Heart left ventricle (tissue), 13 donors: Measurements from ENCODE around the gene CLEC16A.

ENCODE experiments used
- POLR2A ChIP-seq, 2 donors: fragments of 450-650 bp; IDR thresholded peaks; one replicate each; pipeline ENCODE4 v1.6.1; 2017; ENCODE audit warnings: antibody characterized with exemption in 2 of 2, mild to moderate bottlenecking in 2 of 2, moderate library complexity in 2 of 2
- TF ChIP-seq, protein P1 (sequence below), 12 donors: fragments of 200-600 bp; sonication (generic) in 4 of 12; IDR thresholded peaks; one replicate each; pipeline versions ENCODE4 v1.5.0 to v1.8.0; 2018 to 2022; ENCODE audit warnings: antibody characterized with exemption in 12 of 12, mild to moderate bottlenecking in 5 of 12
- donor health status: ischemic (EF 13 %, LVEDD 7.1; RV severe dilation, severe dysfunction).
- donor health status: DM: no; HTN: yes; CAD: no.
- donor health status: DM: no; HTN: no; CAD: no.
- donor health status: ischemic (EF 25% LVEDD 6.9; RV normal size, moderate dysfunction).
- donor health status: ischemic (EF 25% LVEDD 5.7; RV mildly dilated, moderate dysfunction).
- donor health status: ischemic (EF 35%, LVEDD 5.7; RV mildly dilated, moderate dysfunction).
- donor health status: nonischemic (EF 11% LVEDD 7.7; RV severe dilation, severe dysfunction).
- donor health status: DM: yes; HTN: yes; CAD: no.
- donor health status: PGD.
- donor health status: ischemic (EF 29% LVEDD 5.4; RV normal size, mild dysfunction).
- donor health status: nonischemic (EF 23%, LVEDD 6.1; RV moderate dilation, normal function).

DNA sequence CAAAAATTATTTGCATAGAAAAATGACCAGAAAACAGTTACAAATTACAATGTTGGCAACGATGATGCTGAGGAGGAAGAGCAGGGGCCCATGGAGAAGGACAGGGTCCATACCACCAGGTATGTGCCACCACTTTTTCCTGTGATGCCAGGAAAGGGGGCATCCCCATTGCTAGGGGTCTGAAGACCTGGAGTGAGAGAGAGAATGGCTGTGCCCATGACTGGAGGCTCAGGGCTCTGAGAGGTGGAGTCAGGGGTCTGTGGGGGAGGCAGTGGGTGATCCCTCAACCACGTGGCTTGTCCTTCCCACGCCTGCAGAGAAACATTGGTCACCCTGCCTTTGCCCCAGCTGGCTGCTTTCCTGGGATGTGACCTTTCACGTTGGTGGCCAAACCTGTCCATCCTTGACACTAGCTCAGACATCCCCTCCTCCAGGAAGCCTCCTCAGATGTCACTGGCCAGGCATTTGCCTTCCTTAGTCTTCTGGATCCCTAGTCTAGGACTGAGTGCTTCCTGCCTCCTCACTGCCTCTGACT, 260.2 kb downstream of the CLEC16A start:
- TF ChIP-seq, protein P1, sequence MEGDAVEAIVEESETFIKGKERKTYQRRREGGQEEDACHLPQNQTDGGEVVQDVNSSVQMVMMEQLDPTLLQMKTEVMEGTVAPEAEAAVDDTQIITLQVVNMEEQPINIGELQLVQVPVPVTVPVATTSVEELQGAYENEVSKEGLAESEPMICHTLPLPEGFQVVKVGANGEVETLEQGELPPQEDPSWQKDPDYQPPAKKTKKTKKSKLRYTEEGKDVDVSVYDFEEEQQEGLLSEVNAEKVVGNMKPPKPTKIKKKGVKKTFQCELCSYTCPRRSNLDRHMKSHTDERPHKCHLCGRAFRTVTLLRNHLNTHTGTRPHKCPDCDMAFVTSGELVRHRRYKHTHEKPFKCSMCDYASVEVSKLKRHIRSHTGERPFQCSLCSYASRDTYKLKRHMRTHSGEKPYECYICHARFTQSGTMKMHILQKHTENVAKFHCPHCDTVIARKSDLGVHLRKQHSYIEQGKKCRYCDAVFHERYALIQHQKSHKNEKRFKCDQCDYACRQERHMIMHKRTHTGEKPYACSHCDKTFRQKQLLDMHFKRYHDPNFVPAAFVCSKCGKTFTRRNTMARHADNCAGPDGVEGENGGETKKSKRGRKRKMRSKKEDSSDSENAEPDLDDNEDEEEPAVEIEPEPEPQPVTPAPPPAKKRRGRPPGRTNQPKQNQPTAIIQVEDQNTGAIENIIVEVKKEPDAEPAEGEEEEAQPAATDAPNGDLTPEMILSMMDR (IDR thresholded peaks at IDR 0.05) = no peak
- TF ChIP-seq POLR2A (IDR thresholded peaks at IDR 0.05) = no peak
